VCaP (cell line): ENCODE results near the gene ABLIM1.
A peak's percentile ranks its signal among the peaks of the same experiment; 100 is the strongest.

Experiments
- H3K27ac ChIP-seq: fragments of 450-650 bp; 2 replicates; pipeline ENCODE4 v1.5.1; 2017
- CTCF ChIP-seq: fragments of 450-650 bp; conservative IDR thresholded peaks from 2 replicates; pipeline ENCODE4 v1.5.1; 2017; ENCODE audit warnings: mild to moderate bottlenecking, moderate library complexity

ABLIM1 gene

GRCh38 chr10:114478281-114478680, 179.8 kb downstream of the ABLIM1 start:
- no peak for TF ChIP-seq CTCF
- no peak overlapping the region for H3K27ac ChIP-seq

GRCh38 chr10:114477285-114477684, 180.8 kb downstream of the ABLIM1 start:
- H3K27ac ChIP-seq = no peak overlapping the region
- TF ChIP-seq CTCF = no peak

GRCh38 chr10:114474989-114475388, 183.1 kb downstream of the ABLIM1 start:
- TF ChIP-seq CTCF = no peak

GRCh38 chr10:114473776-114474175, 184.3 kb downstream of the ABLIM1 start:
- no peak for TF ChIP-seq CTCF
- no peak overlapping the region for H3K27ac ChIP-seq

More at GRCh38 chr10:114474989-114475388, 183.1 kb downstream of the ABLIM1 start:
- H3K27ac ChIP-seq = no peak overlapping the region

GRCh38 chr10:114472877-114473253, 185.2 kb downstream of the ABLIM1 start:
- no peak for TF ChIP-seq CTCF
- H3K27ac ChIP-seq = no peak overlapping the region

- TF ChIP-seq CTCF = no peak
- H3K27ac ChIP-seq = peak overlapping the region; percentile 34; the same call in 1 of the 2 replicates
These were observed 185.9 kb downstream of the ABLIM1 start for GRCh38 chr10:114471906-114472876.

- TF ChIP-seq CTCF = peak; percentile 82
- peak overlapping the region; percentile 34; the same call in 1 of the 2 replicates for H3K27ac ChIP-seq
These were observed 186.8 kb downstream of the ABLIM1 start for GRCh38 chr10:114470956-114471905.
